ENCODE measurements around the gene PLXND1.
"Not testable (repeated sequence)": the region's sequence is repeated elsewhere in the genome, so short reads cannot be mapped to it uniquely, and the experiment has no call there.

PLXND1 gene

GRCh38 chr3:129527262-129527661, 79.2 kb downstream of the PLXND1 start:
- no peak for DNase-seq (ENCODE audit: low read depth in 2 of 2)

- DNase-seq (ENCODE audit: low read depth in 2 of 2) = no peak
Measured at GRCh38 chr3:129526121-129526900, 80.2 kb downstream of the PLXND1 start.

- DNase-seq (ENCODE audit: low read depth in 2 of 2) = no peak
Measured at GRCh38 chr3:129525341-129525968, 81.0 kb downstream of the PLXND1 start.

- DNase-seq (ENCODE audit: low read depth in 2 of 2) = no peak
Measured at GRCh38 chr3:129524081-129524480, 82.4 kb downstream of the PLXND1 start.

GRCh38 chr3:129522953-129523352, 83.5 kb downstream of the PLXND1 start:
- DNase-seq (ENCODE audit: low read depth in 2 of 2) = no peak

GRCh38 chr3:129521611-129522010, 84.9 kb downstream of the PLXND1 start:
- DNase-seq (ENCODE audit: low read depth in 2 of 2) = no peak

GRCh38 chr3:129520960-129521359, 85.5 kb downstream of the PLXND1 start:
- DNase-seq (ENCODE audit: low read depth in 2 of 2) = no peak

- DNase-seq (ENCODE audit: low read depth in 2 of 2) = no peak
Measured at GRCh38 chr3:129519896-129520715, 86.4 kb downstream of the PLXND1 start.

- no peak for DNase-seq (ENCODE audit: low read depth in 2 of 2)
Measured at GRCh38 chr3:129519449-129519848, 87.0 kb downstream of the PLXND1 start.

- DNase-seq (ENCODE audit: low read depth in 2 of 2) = no peak
Measured at GRCh38 chr3:129518581-129518980, 87.9 kb downstream of the PLXND1 start.

- DNase-seq (ENCODE audit: low read depth in 2 of 2) = no peak
Measured at GRCh38 chr3:129518038-129518561, 88.4 kb downstream of the PLXND1 start.

GRCh38 chr3:129517516-129517915, 89.0 kb downstream of the PLXND1 start:
- DNase-seq (ENCODE audit: low read depth in 2 of 2) = no peak

- DNase-seq (ENCODE audit: low read depth in 2 of 2) = not testable (repeated sequence)
Measured at GRCh38 chr3:129515821-129516432, 90.5 kb downstream of the PLXND1 start.

- not testable (repeated sequence) for DNase-seq (ENCODE audit: low read depth in 2 of 2)
Measured at GRCh38 chr3:129515108-129515820, 91.2 kb downstream of the PLXND1 start.

- no peak for DNase-seq (ENCODE audit: low read depth in 2 of 2)
Measured at GRCh38 chr3:129514563-129514962, 91.9 kb downstream of the PLXND1 start.

- DNase-seq (ENCODE audit: low read depth in 2 of 2) = no peak
Measured at GRCh38 chr3:129514110-129514509, 92.4 kb downstream of the PLXND1 start.

GRCh38 chr3:129513705-129514104, 92.8 kb downstream of the PLXND1 start:
- no peak for DNase-seq (ENCODE audit: low read depth in 2 of 2)

GRCh38 chr3:129512595-129512994, 93.9 kb downstream of the PLXND1 start:
- no peak for DNase-seq (ENCODE audit: low read depth in 2 of 2)

GRCh38 chr3:129507181-129507831, 99.2 kb downstream of the PLXND1 start:
- no peak for DNase-seq (ENCODE audit: low read depth in 2 of 2)

- no peak for DNase-seq (ENCODE audit: low read depth in 2 of 2)
Measured at GRCh38 chr3:129506231-129506742, 100.2 kb downstream of the PLXND1 start.

All from stimulated activated CD8-positive, alpha-beta memory T cell treated with anti-CD3 and anti-CD28 coated beads, Interleukin-7, amount 100 ng/mL, for 1 hour (primary cell).